Measurements from ENCODE around the gene CLCN5. TPM values are rescaled to one million over a fixed set of nuclear protein-coding genes. Genes with fewer than 3 reads are reported as not detected.

Gene CLCN5
- total and polyA plus RNA-seq, 2 experiments from 2014 or later: 3.7 to 13.6 TPM

DNA sequence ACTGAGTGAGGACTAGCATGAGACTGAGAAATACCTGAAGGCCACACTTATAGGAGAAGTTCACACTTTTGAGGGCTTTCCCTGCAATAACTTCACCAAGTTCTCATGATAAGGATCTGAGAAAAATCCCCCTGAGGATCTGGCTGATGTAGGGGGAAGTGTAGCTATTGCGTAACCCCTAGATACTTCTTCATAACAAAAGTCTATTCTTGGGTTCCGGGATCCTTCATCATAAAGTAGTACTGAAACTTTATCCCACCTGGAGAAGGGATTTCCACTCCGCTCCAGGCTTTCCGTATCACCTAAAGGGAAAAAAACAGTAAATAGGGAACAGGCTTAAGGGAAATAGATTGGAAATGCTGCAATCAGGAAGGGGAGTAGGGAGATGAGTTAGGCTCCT is 29.9 kb upstream of the CLCN5 start:
- Histone ChIP-seq H3K4me2 (no peak overlapping the region), H3K27me3 (ENCODE audit: insufficient read depth) (no peaks in the 10 kb centered on the region), H3K27ac (ENCODE audit: low read depth) (no peak overlapping the region), H3K36me3 (ENCODE audit: insufficient read depth) (no peaks in the 10 kb centered on the region), H3K4me1 (ENCODE audit: insufficient read depth) (no peaks in the 10 kb centered on the region), H3K9me2 (ENCODE audit: insufficient read depth) (no peaks in the 10 kb centered on the region), H3F3A (replicated peaks; ENCODE audit: low read depth) (no peaks in the 10 kb centered on the region), H3K4me3 (no peak overlapping the region), H3K79me2 (replicated peaks; ENCODE audit: insufficient read depth) (no peaks in the 10 kb centered on the region), H4K20me1 (replicated peaks; ENCODE audit: insufficient read depth) (no peaks in the 10 kb centered on the region), H2AFZ (no peak overlapping the region)
- TF ChIP-seq STAT1 (IDR thresholded peaks at IDR 0.05; ENCODE audit: unreplicated experiment): no peak
- no peak for TF ChIP-seq JUNB (IDR thresholded peaks at IDR 0.05; ENCODE audit: unreplicated experiment)
- TF ChIP-seq, protein P1, sequence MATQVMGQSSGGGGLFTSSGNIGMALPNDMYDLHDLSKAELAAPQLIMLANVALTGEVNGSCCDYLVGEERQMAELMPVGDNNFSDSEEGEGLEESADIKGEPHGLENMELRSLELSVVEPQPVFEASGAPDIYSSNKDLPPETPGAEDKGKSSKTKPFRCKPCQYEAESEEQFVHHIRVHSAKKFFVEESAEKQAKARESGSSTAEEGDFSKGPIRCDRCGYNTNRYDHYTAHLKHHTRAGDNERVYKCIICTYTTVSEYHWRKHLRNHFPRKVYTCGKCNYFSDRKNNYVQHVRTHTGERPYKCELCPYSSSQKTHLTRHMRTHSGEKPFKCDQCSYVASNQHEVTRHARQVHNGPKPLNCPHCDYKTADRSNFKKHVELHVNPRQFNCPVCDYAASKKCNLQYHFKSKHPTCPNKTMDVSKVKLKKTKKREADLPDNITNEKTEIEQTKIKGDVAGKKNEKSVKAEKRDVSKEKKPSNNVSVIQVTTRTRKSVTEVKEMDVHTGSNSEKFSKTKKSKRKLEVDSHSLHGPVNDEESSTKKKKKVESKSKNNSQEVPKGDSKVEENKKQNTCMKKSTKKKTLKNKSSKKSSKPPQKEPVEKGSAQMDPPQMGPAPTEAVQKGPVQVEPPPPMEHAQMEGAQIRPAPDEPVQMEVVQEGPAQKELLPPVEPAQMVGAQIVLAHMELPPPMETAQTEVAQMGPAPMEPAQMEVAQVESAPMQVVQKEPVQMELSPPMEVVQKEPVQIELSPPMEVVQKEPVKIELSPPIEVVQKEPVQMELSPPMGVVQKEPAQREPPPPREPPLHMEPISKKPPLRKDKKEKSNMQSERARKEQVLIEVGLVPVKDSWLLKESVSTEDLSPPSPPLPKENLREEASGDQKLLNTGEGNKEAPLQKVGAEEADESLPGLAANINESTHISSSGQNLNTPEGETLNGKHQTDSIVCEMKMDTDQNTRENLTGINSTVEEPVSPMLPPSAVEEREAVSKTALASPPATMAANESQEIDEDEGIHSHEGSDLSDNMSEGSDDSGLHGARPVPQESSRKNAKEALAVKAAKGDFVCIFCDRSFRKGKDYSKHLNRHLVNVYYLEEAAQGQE (IDR thresholded peaks at IDR 0.05; ENCODE audit: unreplicated experiment): no peak
- TF ChIP-seq, protein P2, sequence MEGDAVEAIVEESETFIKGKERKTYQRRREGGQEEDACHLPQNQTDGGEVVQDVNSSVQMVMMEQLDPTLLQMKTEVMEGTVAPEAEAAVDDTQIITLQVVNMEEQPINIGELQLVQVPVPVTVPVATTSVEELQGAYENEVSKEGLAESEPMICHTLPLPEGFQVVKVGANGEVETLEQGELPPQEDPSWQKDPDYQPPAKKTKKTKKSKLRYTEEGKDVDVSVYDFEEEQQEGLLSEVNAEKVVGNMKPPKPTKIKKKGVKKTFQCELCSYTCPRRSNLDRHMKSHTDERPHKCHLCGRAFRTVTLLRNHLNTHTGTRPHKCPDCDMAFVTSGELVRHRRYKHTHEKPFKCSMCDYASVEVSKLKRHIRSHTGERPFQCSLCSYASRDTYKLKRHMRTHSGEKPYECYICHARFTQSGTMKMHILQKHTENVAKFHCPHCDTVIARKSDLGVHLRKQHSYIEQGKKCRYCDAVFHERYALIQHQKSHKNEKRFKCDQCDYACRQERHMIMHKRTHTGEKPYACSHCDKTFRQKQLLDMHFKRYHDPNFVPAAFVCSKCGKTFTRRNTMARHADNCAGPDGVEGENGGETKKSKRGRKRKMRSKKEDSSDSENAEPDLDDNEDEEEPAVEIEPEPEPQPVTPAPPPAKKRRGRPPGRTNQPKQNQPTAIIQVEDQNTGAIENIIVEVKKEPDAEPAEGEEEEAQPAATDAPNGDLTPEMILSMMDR (conservative IDR thresholded peaks at IDR 0.05; ENCODE audit: low read depth in 2 of 2): no peak
- Mint-ChIP-seq H3K27ac (no peak overlapping the region), H3K9me3 (peaks cover 9% of the 10 kb centered on the region), H3K27me3 (ENCODE audit: insufficient read depth, low read depth, poor library complexity) (no peaks in the 10 kb centered on the region), H3K36me3 (ENCODE audit: low read depth) (peaks cover 5% of the 10 kb centered on the region), H3K4me1 (no peaks in the 10 kb centered on the region; the same call in 1 of the 3 replicates), H3K4me3 (no peak overlapping the region)
- DNase-seq (ENCODE audit: low spot score) (peak; percentile 34), ATAC-seq (no peak)

DNA sequence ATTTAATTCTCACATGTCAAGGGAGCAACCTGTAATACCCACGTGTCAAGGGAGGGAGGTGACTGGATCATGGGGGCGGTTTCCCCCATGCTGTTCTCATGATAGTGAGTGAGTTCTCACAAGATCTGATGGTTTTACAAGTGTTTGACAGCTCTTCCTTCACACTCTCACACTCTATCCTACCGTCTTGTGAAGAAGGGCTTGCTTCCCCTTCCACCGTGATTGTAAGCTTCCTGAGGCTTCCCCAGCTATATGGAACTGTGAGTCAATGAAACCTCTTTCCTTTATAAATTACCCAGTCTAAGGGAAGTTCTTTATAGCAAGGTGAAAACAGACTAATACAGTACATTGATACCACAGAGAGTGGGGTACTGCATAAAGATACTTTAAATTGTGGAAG is 25.4 kb upstream of the CLCN5 start:
- DNase-seq (ENCODE audit: low spot score): no peak
- Mint-ChIP-seq H3K9me3 (peaks cover 17% of the 10 kb centered on the region), H3K27ac (no peak overlapping the region), H3K4me3 (no peak overlapping the region), H3K27me3 (ENCODE audit: insufficient read depth, low read depth, poor library complexity) (no peaks in the 10 kb centered on the region), H3K4me1 (peaks cover 3% of the 10 kb centered on the region; the same call in 1 of the 3 replicates), H3K36me3 (ENCODE audit: low read depth) (peaks cover 7% of the 10 kb centered on the region)
- H2AFZ ChIP-seq: no peak overlapping the region
- peaks cover 22% of the 10 kb centered on the region; the same call in 1 of the 2 replicates for H3K27me3 ChIP-seq (ENCODE audit: insufficient read depth)
- H3K4me2 ChIP-seq: no peak overlapping the region
- TF ChIP-seq, protein P3, sequence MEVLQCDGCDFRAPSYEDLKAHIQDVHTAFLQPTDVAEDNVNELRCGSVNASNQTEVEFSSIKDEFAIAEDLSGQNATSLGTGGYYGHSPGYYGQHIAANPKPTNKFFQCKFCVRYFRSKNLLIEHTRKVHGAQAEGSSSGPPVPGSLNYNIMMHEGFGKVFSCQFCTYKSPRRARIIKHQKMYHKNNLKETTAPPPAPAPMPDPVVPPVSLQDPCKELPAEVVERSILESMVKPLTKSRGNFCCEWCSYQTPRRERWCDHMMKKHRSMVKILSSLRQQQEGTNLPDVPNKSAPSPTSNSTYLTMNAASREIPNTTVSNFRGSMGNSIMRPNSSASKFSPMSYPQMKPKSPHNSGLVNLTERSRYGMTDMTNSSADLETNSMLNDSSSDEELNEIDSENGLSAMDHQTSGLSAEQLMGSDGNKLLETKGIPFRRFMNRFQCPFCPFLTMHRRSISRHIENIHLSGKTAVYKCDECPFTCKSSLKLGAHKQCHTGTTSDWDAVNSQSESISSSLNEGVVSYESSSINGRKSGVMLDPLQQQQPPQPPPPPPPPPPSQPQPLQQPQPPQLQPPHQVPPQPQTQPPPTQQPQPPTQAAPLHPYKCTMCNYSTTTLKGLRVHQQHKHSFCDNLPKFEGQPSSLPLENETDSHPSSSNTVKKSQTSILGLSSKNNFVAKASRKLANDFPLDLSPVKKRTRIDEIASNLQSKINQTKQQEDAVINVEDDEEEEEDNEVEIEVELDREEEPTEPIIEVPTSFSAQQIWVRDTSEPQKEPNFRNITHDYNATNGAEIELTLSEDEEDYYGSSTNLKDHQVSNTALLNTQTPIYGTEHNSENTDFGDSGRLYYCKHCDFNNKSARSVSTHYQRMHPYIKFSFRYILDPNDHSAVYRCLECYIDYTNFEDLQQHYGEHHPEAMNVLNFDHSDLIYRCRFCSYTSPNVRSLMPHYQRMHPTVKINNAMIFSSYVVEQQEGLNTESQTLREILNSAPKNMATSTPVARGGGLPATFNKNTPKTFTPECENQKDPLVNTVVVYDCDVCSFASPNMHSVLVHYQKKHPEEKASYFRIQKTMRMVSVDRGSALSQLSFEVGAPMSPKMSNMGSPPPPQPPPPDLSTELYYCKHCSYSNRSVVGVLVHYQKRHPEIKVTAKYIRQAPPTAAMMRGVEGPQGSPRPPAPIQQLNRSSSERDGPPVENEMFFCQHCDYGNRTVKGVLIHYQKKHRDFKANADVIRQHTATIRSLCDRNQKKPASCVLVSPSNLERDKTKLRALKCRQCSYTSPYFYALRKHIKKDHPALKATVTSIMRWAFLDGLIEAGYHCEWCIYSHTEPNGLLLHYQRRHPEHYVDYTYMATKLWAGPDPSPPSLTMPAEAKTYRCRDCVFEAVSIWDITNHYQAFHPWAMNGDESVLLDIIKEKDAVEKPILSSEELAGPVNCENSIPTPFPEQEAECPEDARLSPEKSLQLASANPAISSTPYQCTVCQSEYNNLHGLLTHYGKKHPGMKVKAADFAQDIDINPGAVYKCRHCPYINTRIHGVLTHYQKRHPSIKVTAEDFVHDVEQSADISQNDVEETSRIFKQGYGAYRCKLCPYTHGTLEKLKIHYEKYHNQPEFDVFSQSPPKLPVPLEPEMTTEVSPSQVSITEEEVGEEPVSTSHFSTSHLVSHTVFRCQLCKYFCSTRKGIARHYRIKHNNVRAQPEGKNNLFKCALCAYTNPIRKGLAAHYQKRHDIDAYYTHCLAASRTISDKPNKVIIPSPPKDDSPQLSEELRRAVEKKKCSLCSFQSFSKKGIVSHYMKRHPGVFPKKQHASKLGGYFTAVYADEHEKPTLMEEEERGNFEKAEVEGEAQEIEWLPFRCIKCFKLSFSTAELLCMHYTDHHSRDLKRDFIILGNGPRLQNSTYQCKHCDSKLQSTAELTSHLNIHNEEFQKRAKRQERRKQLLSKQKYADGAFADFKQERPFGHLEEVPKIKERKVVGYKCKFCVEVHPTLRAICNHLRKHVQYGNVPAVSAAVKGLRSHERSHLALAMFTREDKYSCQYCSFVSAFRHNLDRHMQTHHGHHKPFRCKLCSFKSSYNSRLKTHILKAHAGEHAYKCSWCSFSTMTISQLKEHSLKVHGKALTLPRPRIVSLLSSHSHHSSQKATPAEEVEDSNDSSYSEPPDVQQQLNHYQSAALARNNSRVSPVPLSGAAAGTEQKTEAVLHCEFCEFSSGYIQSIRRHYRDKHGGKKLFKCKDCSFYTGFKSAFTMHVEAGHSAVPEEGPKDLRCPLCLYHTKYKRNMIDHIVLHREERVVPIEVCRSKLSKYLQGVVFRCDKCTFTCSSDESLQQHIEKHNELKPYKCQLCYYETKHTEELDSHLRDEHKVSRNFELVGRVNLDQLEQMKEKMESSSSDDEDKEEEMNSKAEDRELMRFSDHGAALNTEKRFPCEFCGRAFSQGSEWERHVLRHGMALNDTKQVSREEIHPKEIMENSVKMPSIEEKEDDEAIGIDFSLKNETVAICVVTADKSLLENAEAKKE (CRISPR knock-in tag; IDR thresholded peaks at IDR 0.05): no peak
- no peaks in the 10 kb centered on the region for H4K20me1 ChIP-seq (replicated peaks; ENCODE audit: insufficient read depth)
- no peaks in the 10 kb centered on the region for H3F3A ChIP-seq (replicated peaks; ENCODE audit: low read depth)
- no peak for ATAC-seq
- no peaks in the 10 kb centered on the region for H3K4me1 ChIP-seq (ENCODE audit: insufficient read depth)
- no peak overlapping the region for H3K4me3 ChIP-seq
- H3K79me2 ChIP-seq (replicated peaks; ENCODE audit: insufficient read depth): no peaks in the 10 kb centered on the region
- no peaks in the 10 kb centered on the region for H3K36me3 ChIP-seq (ENCODE audit: insufficient read depth)
- H3K9me2 ChIP-seq (ENCODE audit: insufficient read depth): no peaks in the 10 kb centered on the region
- no peak overlapping the region for H3K27ac ChIP-seq (ENCODE audit: low read depth)
